Vagina (tissue), 2 donors: ENCODE measurements around the gene ADAMTS16.

Source experiments
- POLR2A ChIP-seq, 2 donors: fragments of 450-650 bp; IDR thresholded peaks; one replicate each; pipeline ENCODE4 v1.6.1; 2017; ENCODE audit warnings: antibody characterized with exemption in 2 of 2, mild to moderate bottlenecking in 2 of 2, moderate library complexity in 2 of 2
- POLR2AphosphoS5 ChIP-seq, 2 donors: sonication (generic); formaldehyde crosslinking; IDR thresholded peaks; one replicate each; pipeline ENCODE4 v1.9.0; 2017; ENCODE audit warnings: antibody characterized with exemption in 2 of 2, mild to moderate bottlenecking in 2 of 2, low read depth in 1 of 2; ENCODE audit not compliant: insufficient read depth in 1 of 2
- TF ChIP-seq, protein P1 (sequence below), 3 experiments: fragments of 450-650 bp in 2 of 3; fragments of 200-600 bp in 1 of 3; sonication (generic) in 1 of 3; IDR thresholded peaks; one replicate each; pipeline ENCODE4 v1.5.1; 2017 to 2019; ENCODE audit warnings: antibody characterized with exemption in 3 of 3, mild to moderate bottlenecking in 2 of 3, moderate library complexity in 2 of 3

DNA sequence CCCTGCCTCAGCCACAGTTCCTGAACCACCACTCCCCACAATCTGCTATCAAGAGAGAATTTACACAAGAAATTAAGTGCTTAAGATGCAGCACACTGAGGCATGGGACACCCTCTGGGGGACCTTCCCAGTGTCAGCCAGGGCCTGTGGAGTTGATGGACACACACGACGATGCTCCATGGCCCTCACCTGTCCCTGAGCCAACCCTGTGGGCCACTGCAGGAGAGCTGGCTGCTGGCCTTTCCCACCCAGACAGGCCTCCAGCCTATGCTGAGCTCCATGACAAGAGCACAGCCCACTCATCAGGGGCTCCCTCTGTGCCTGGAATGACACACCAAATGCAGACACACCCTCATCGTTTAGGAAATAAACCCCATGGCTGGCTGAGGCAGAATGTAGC lies 124.6 kb downstream of the ADAMTS16 start:
- TF ChIP-seq, protein P1, sequence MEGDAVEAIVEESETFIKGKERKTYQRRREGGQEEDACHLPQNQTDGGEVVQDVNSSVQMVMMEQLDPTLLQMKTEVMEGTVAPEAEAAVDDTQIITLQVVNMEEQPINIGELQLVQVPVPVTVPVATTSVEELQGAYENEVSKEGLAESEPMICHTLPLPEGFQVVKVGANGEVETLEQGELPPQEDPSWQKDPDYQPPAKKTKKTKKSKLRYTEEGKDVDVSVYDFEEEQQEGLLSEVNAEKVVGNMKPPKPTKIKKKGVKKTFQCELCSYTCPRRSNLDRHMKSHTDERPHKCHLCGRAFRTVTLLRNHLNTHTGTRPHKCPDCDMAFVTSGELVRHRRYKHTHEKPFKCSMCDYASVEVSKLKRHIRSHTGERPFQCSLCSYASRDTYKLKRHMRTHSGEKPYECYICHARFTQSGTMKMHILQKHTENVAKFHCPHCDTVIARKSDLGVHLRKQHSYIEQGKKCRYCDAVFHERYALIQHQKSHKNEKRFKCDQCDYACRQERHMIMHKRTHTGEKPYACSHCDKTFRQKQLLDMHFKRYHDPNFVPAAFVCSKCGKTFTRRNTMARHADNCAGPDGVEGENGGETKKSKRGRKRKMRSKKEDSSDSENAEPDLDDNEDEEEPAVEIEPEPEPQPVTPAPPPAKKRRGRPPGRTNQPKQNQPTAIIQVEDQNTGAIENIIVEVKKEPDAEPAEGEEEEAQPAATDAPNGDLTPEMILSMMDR (IDR thresholded peaks at IDR 0.05) = no peak
- no peak for TF ChIP-seq POLR2A (IDR thresholded peaks at IDR 0.05)
- TF ChIP-seq POLR2AphosphoS5 (IDR thresholded peaks at IDR 0.05; ENCODE audit: insufficient read depth in 1 of 2, low read depth in 1 of 2) = no peak
